HFFc6 (cell line): ENCODE data around the gene ABHD16B. TPM values are rescaled to one million over a fixed set of nuclear protein-coding genes. Genes with fewer than 3 reads are reported as not detected.
"Not testable (repeated sequence)": the region's sequence is repeated elsewhere in the genome, so short reads cannot be mapped to it uniquely, and the experiment has no call there.

ENCODE experiments used
- DNase-seq: peaks from one replicate; pipeline ENCODE4 v3.0.0-alpha.2; 2018
- H3K27ac Mint-ChIP-seq: 2 replicates; pipeline ENCODE4 v1.8.0; 2020; ENCODE audit warnings: mild to moderate bottlenecking, mixed read lengths
- H3K27me3 Mint-ChIP-seq: 2 replicates; pipeline ENCODE4 v1.8.0; 2021; ENCODE audit warnings: mild to moderate bottlenecking, moderate library complexity, mixed read lengths; ENCODE audit not compliant: insufficient read depth
- H3K36me3 Mint-ChIP-seq: 2 replicates; pipeline ENCODE4 v1.8.0; 2021; ENCODE audit warnings: low read depth, mixed read lengths
- H3K4me1 Mint-ChIP-seq: 2 replicates; pipeline ENCODE4 v1.8.0; 2020; ENCODE audit warnings: low read depth, mixed read lengths
- H3K4me3 Mint-ChIP-seq: 2 replicates; pipeline ENCODE4 v1.8.0; 2020; ENCODE audit warnings: mild to moderate bottlenecking, moderate library complexity, mixed read lengths
- H3K9me3 Mint-ChIP-seq: 2 replicates; pipeline ENCODE4 v1.8.0; 2020; ENCODE audit warnings: mild to moderate bottlenecking, mixed read lengths
- CTCF ChIP-seq: fragments of 200-600 bp; sonication (generic); IDR thresholded peaks from 2 replicates; pipeline ENCODE4 v1.5.0; 2021; ENCODE audit warnings: antibody characterized with exemption, mild to moderate bottlenecking
- total RNA-seq, 6 experiments: library from RNA; stranded (reverse); fragmentation: NEBNext Ultra II Directional; extraction: Animal tissue kit (Norgen Biotek cat#: 25700); gene quantifications; 2 replicates in 1 of 6; 3 replicates in 5 of 6; pipeline ENCODE4 v1.2.3, GENCODE V29; 2021

The ABHD16B gene
- total RNA-seq, 6 experiments from 2014 or later: not detected

GRCh38 chr20:63873477-63873971 is 12.2 kb downstream of the ABHD16B start:
- TF ChIP-seq CTCF: no peak
- Mint-ChIP-seq H3K4me3 (no peak overlapping the region), H3K36me3 (peaks cover 30% of the 10 kb centered on the region), H3K9me3 (no peaks in the 10 kb centered on the region), H3K4me1 (peaks cover 18% of the 10 kb centered on the region), H3K27me3 (peaks cover 3% of the 10 kb centered on the region), H3K27ac (peak overlapping the region; percentile 91)
- DNase-seq: peak; percentile 76

GRCh38 chr20:63874241-63874640 is 12.9 kb downstream of the ABHD16B start:
- H3K4me3 Mint-ChIP-seq, H3K27me3 Mint-ChIP-seq, H3K9me3 Mint-ChIP-seq, DNase-seq: not testable (repeated sequence)
- Mint-ChIP-seq H3K4me1 (peaks cover 18% of the 10 kb centered on the region), H3K27ac (peak overlapping the region; percentile 29; the same call in 1 of the 2 replicates), H3K36me3 (peaks cover 29% of the 10 kb centered on the region)

- no peaks in the 10 kb centered on the region; the same call in none of the 2 replicates for H3K27me3 Mint-ChIP-seq
- no peak for TF ChIP-seq CTCF
- H3K36me3 Mint-ChIP-seq: peaks cover 25% of the 10 kb centered on the region
- no peaks in the 10 kb centered on the region for H3K9me3 Mint-ChIP-seq
- peaks cover 18% of the 10 kb centered on the region for H3K4me1 Mint-ChIP-seq
- peak overlapping the region; percentile 8; the same call in 1 of the 2 replicates for H3K27ac Mint-ChIP-seq
- no peak overlapping the region for H3K4me3 Mint-ChIP-seq
- no peak for DNase-seq
Measured at GRCh38 chr20:63876489-63877036, 15.3 kb downstream of the ABHD16B start.

- no peak for TF ChIP-seq CTCF
- Mint-ChIP-seq H3K9me3 (no peaks in the 10 kb centered on the region), H3K4me1 (peaks cover 9% of the 10 kb centered on the region), H3K4me3 (no peak overlapping the region), H3K36me3 (peaks cover 19% of the 10 kb centered on the region), H3K27ac (no peak overlapping the region), H3K27me3 (no peaks in the 10 kb centered on the region; the same call in none of the 2 replicates)
- no peak for DNase-seq
Measured at GRCh38 chr20:63877755-63878470, 16.6 kb downstream of the ABHD16B start.

- no peaks in the 10 kb centered on the region for H3K9me3 Mint-ChIP-seq
- no peak overlapping the region for H3K4me3 Mint-ChIP-seq
- no peak overlapping the region for H3K27ac Mint-ChIP-seq
- no peaks in the 10 kb centered on the region for H3K4me1 Mint-ChIP-seq
- H3K27me3 Mint-ChIP-seq: no peaks in the 10 kb centered on the region; the same call in 1 of the 2 replicates
- no peak for TF ChIP-seq CTCF
- H3K36me3 Mint-ChIP-seq: peaks cover 10% of the 10 kb centered on the region
- DNase-seq: no peak
Measured at GRCh38 chr20:63878899-63879663, 17.8 kb downstream of the ABHD16B start.

GRCh38 chr20:63880901-63881300 is 19.6 kb downstream of the ABHD16B start:
- peaks cover 10% of the 10 kb centered on the region for H3K36me3 Mint-ChIP-seq
- not testable (repeated sequence) for H3K27me3 Mint-ChIP-seq

More at GRCh38 chr20:63880901-63881300, 19.6 kb downstream of the ABHD16B start:
- not testable (repeated sequence) for H3K9me3 Mint-ChIP-seq, H3K4me1 Mint-ChIP-seq, H3K27ac Mint-ChIP-seq, DNase-seq, H3K4me3 Mint-ChIP-seq
